ENCODE results near the gene LRRC37B. TPM values are rescaled to one million over a fixed set of nuclear protein-coding genes. Genes with fewer than 3 reads are reported as not detected.

LRRC37B gene
- total RNA-seq, 1 experiment from 2014 or later = 8.8 TPM

DNA sequence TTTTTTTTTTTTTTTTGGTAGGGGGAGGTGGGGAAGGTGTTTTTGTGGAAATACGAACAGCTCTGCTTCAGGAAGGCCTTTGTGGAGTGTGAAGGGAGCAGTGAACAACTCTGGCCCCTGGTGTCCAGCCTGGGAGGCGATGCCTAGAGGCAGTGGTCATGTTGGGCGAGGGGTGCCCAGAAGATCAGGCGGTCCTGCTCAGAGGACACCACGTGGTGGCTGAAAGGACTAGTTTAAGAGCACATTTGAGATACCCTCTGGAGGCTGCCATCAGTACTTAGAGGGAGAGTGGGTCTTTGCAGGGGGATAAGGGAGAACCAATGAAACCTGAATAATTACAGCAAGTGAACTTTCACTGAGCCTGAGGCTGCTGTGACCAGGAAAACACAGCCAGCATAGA, 95.0 kb downstream of the LRRC37B start:
- Histone ChIP-seq H3K9ac (ENCODE audit: low read length) (no peak overlapping the region), H4K20me1 (ENCODE audit: insufficient read depth) (no peaks in the 10 kb centered on the region), H3K4me1 (ENCODE audit: control insufficient read depth in 1 of 2, insufficient read depth in 2 of 2, low read length in 2 of 2) (no peaks in the 10 kb centered on the region), H3K4me3 (replicated peaks in 1 of 2; ENCODE audit: low read depth in 1 of 2, low read length in 2 of 2) (no peak overlapping the region), H3K4me2 (ENCODE audit: low read length) (no peak overlapping the region), H2AFZ (ENCODE audit: low read depth, low read length, poor library complexity, severe bottlenecking) (no peak overlapping the region), H3K79me2 (ENCODE audit: insufficient read depth, low read length) (no peaks in the 10 kb centered on the region), H3K36me3 (ENCODE audit: control insufficient read depth in 1 of 2, insufficient read depth in 2 of 2, low read length in 2 of 2) (no peaks in the 10 kb centered on the region), H3K27ac (ENCODE audit: low read depth, low read length) (no peak overlapping the region), H3K9me2 (ENCODE audit: insufficient read depth) (no peaks in the 10 kb centered on the region), H3K27me3 (ENCODE audit: insufficient read depth, low read length) (no peaks in the 10 kb centered on the region), H3K9me3 (ENCODE audit: control insufficient read depth in 1 of 2, insufficient read depth in 1 of 2, low read depth in 1 of 2, low read length in 2 of 2) (no peaks in the 10 kb centered on the region)
- ChIA-PET POLR2A (no interaction called here), CTCF (no interaction called here), RAD21 (ENCODE audit: low non-redundant PET in 1 of 2, low total read pairs in 2 of 2, uncharacterized antibody in 2 of 2, unreplicated experiment in 2 of 2) (no interaction called here)
- DNase-seq (ENCODE audit: low read depth, low spot score) = no peak
- intact Hi-C loops (cut with micrococcal nuclease) = no loop called here
- no peak for ATAC-seq
- TF ChIP-seq EGR1 (IDR thresholded peaks at IDR 0.05; ENCODE audit: low read depth) (no peak), CEBPB (IDR thresholded peaks at IDR 0.05; ENCODE audit: low read depth) (no peak), TCF7L2 (IDR thresholded peaks at IDR 0.05; ENCODE audit: borderline replicate concordance, extremely low read depth, insufficient read depth, insufficient read length) (no peak), POLR2AphosphoS5 (IDR thresholded peaks at IDR 0.05; ENCODE audit: low read depth, low read length) (no peak), SIN3A (IDR thresholded peaks at IDR 0.05; ENCODE audit: low read depth) (no peak), EZH2phosphoT487 (IDR thresholded peaks at IDR 0.05; ENCODE audit: borderline replicate concordance) (no peak), FOSL1 (IDR thresholded peaks at IDR 0.05; ENCODE audit: low read depth) (no peak), EZH2 (IDR thresholded peaks at IDR 0.05) (no peak), JUND (IDR thresholded peaks at IDR 0.05) (no peak), RAD21 (IDR thresholded peaks at IDR 0.05; ENCODE audit: low read depth) (no peak), ELF1 (IDR thresholded peaks at IDR 0.05; ENCODE audit: borderline replicate concordance, low read depth) (no peak)
- TF ChIP-seq, protein P1, sequence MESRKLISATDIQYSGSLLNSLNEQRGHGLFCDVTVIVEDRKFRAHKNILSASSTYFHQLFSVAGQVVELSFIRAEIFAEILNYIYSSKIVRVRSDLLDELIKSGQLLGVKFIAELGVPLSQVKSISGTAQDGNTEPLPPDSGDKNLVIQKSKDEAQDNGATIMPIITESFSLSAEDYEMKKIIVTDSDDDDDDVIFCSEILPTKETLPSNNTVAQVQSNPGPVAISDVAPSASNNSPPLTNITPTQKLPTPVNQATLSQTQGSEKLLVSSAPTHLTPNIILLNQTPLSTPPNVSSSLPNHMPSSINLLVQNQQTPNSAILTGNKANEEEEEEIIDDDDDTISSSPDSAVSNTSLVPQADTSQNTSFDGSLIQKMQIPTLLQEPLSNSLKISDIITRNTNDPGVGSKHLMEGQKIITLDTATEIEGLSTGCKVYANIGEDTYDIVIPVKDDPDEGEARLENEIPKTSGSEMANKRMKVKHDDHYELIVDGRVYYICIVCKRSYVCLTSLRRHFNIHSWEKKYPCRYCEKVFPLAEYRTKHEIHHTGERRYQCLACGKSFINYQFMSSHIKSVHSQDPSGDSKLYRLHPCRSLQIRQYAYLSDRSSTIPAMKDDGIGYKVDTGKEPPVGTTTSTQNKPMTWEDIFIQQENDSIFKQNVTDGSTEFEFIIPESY (IDR thresholded peaks at IDR 0.05; ENCODE audit: extremely low read depth, insufficient replicate concordance, low read length) = no peak
- BruUV-seq (replicated peaks) = no TSS peak

All from HCT116 (cell line).